D721Med (cell line): ENCODE measurements around the gene ITGA1.

Experiments used
- DNase-seq: peaks from one replicate; pipeline ENCODE4 v3.0.0; 2011; ENCODE audit warnings: low spot score; ENCODE audit not compliant: insufficient read length
- FAIRE-seq: peaks from 2 replicates; lab custom pipeline; 2011; peaks lifted over from hg19 to GRCh38; lab: Jason Lieb, UNC
- CTCF ChIP-seq: IDR thresholded peaks from 2 replicates; pipeline ENCODE4 v1.5.1; 2012; ENCODE audit warnings: mild to moderate bottlenecking, control low read depth; ENCODE audit not compliant: insufficient read depth; ENCODE audit errors: missing control alignments

Gene ITGA1

GRCh38 chr5:52779213-52779612, 8.5 kb upstream of the ITGA1 start:
- DNase-seq = no peak
- no peak for FAIRE-seq
- TF ChIP-seq CTCF = no peak

DNA sequence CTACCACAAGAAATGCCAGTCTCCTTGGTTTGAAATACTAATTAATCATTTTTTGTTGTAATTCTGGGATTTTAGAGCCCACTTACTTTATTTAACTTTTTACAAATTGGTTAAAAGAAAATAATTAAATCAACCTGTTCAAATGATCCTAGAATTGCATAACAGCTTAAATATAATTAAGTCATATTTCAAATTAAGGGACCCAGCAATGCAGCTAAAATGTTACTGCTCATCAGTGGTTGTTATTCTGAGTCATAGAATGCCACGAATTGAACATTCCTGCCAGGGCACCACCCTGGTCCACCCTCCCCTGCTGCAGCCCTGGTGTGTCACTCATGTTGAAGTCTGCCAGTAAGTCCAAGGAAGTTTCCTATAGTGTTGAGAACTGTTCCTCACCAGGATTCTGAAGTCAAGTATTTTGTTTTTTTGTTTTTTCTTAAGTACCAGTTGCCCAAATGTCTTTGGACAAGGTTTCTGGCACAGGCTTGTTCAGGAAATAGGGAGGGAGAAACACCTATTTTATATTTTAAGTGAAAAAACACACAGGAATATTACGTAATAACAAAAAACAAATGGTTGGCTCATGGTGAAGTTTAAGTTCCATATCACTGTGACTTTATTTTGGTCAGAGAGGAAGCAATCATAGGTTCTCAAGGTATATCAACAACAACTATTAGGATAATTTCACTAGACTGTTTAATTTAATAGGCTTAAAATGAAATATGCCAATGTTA, 4.3 kb upstream of the ITGA1 start:
- no peak for TF ChIP-seq CTCF
- DNase-seq = no peak

GRCh38 chr5:52784737-52785136, 3.0 kb upstream of the ITGA1 start:
- no peak for TF ChIP-seq CTCF
- DNase-seq (no peak), FAIRE-seq (no peak)

More for the DNA sequence above, 4.3 kb upstream of the ITGA1 start:
- no peak for FAIRE-seq

DNA sequence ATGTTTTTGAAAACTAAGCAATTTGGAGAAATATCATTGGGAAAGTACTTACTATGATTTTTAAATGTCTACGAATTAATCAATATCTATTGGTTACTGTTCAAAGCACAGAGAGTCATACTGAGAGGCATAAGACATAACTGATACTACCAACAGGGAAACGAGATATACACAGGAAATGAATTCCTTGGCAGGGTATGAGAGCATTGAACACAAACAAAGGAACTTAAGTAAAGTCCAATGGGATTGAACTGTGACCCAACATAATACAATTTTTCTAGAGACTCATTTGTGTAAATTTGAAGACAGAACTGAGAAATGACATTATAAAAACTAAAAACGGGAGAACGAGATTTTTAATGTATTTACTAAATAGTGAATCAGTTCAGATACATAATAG, 1.3 kb upstream of the ITGA1 start:
- FAIRE-seq (no peak), DNase-seq (no peak)
- no peak for TF ChIP-seq CTCF

- no peak for DNase-seq
- peak; percentile 53 for FAIRE-seq
- TF ChIP-seq CTCF = peak; percentile 33
Observed at GRCh38 chr5:52786949-52787599, 642 bp upstream of the ITGA1 start.

GRCh38 chr5:52788505-52788821, 747 bp downstream of the ITGA1 start:
- no peak for DNase-seq
- FAIRE-seq = no peak
- no peak for TF ChIP-seq CTCF

DNA sequence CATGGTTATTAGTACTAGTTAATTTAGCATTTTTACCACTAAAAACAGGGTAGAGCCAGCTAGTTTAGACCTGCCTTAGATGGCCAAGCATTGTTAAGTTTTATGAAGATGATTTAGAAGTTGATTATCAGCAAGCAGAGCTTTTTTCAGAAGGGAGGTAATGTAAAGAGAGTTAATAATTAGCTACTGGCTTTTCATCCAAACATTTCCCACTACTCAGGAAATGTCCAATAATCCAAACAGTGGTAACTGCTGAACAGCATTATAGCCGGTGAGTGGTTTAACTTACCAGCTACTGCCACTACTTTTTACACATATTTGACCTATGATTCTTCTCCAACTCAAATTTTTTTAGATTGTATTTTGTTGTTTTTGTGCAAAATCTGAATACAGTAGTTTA, 1.7 kb downstream of the ITGA1 start:
- FAIRE-seq (peak; percentile 75), DNase-seq (no peak)
- TF ChIP-seq CTCF = no peak
